GM23338 (cell line): ENCODE measurements around the gene PAX5. TPM values are rescaled to one million over a fixed set of nuclear protein-coding genes. Genes with fewer than 3 reads are reported as not detected.

Experiments used
- EZH2 ChIP-seq: fragments of 200-600 bp; sonication (generic); IDR thresholded peaks from one replicate; pipeline ENCODE4 v1.8.0; 2017; ENCODE audit warnings: antibody characterized with exemption, mild to moderate bottlenecking, low read depth; ENCODE audit not compliant: unreplicated experiment
- polyA plus RNA-seq: library from polyadenylated mRNA; unstranded; fragments of >200 nt; fragmentation: Nextera tagmentation; extraction: Ambion mirVana; gene quantifications from 2 replicates; pipeline ENCODE4 v1.2.1, GENCODE V29; 2016
- total RNA-seq: library from RNA; depleted of rRNA; stranded (reverse); fragments of >200 nt; shearing (Covaris generic); gene quantifications from 2 replicates; pipeline ENCODE4 v1.2.3, GENCODE V29; 2014
- TF ChIP-seq, protein P1 (sequence below): IDR thresholded peaks from one replicate; pipeline ENCODE4 v1.6.1; 2018; ENCODE audit warnings: antibody characterized with exemption; ENCODE audit not compliant: unreplicated experiment
- TF ChIP-seq, protein P2 (sequence below): fragments of 250-450 bp; sonication (Bioruptor Pico); IDR thresholded peaks from 2 replicates; pipeline ENCODE4 v1.5.0; 2020; ENCODE audit warnings: mild to moderate bottlenecking, moderate library complexity

PAX5 gene
- total and polyA plus RNA-seq, 2 experiments from 2014 or later = 0.17 to 0.60 TPM

DNA sequence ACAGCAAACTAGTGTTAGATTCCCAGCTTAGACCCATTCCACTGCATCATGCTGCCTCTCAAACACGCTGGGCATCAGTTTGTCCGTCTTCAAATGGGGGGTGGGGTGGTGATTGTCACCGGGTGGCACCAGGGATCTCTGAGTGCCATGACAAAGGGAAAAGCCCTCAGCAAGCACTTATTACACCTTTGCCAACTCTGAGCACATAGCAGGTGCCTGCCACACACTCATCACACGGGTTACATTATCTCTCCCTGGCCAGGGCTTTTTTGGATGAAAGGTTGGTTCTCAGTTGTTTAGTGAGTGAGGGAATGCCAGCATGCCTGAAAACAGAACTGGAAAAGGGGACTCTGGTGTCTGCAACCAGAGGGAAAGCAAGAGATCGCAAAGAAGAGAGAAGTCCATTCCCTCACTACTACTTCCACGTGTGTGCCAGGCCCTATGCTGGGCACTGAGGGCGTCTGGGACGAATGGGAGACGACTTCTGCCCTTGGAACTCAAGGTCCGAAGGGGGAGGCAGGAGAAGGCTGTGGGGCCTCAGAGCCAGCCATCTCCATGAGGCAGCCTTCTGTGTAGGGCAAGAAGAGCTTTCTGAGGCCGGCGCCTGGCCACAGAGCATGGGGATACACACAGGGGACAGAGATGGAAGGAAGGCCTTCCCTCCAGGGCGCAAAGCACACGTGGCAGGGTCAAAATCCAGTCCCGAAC, 48.9 kb downstream of the PAX5 start (continued):
- TF ChIP-seq, protein P1, sequence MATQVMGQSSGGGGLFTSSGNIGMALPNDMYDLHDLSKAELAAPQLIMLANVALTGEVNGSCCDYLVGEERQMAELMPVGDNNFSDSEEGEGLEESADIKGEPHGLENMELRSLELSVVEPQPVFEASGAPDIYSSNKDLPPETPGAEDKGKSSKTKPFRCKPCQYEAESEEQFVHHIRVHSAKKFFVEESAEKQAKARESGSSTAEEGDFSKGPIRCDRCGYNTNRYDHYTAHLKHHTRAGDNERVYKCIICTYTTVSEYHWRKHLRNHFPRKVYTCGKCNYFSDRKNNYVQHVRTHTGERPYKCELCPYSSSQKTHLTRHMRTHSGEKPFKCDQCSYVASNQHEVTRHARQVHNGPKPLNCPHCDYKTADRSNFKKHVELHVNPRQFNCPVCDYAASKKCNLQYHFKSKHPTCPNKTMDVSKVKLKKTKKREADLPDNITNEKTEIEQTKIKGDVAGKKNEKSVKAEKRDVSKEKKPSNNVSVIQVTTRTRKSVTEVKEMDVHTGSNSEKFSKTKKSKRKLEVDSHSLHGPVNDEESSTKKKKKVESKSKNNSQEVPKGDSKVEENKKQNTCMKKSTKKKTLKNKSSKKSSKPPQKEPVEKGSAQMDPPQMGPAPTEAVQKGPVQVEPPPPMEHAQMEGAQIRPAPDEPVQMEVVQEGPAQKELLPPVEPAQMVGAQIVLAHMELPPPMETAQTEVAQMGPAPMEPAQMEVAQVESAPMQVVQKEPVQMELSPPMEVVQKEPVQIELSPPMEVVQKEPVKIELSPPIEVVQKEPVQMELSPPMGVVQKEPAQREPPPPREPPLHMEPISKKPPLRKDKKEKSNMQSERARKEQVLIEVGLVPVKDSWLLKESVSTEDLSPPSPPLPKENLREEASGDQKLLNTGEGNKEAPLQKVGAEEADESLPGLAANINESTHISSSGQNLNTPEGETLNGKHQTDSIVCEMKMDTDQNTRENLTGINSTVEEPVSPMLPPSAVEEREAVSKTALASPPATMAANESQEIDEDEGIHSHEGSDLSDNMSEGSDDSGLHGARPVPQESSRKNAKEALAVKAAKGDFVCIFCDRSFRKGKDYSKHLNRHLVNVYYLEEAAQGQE = no peak
- TF ChIP-seq, protein P2, sequence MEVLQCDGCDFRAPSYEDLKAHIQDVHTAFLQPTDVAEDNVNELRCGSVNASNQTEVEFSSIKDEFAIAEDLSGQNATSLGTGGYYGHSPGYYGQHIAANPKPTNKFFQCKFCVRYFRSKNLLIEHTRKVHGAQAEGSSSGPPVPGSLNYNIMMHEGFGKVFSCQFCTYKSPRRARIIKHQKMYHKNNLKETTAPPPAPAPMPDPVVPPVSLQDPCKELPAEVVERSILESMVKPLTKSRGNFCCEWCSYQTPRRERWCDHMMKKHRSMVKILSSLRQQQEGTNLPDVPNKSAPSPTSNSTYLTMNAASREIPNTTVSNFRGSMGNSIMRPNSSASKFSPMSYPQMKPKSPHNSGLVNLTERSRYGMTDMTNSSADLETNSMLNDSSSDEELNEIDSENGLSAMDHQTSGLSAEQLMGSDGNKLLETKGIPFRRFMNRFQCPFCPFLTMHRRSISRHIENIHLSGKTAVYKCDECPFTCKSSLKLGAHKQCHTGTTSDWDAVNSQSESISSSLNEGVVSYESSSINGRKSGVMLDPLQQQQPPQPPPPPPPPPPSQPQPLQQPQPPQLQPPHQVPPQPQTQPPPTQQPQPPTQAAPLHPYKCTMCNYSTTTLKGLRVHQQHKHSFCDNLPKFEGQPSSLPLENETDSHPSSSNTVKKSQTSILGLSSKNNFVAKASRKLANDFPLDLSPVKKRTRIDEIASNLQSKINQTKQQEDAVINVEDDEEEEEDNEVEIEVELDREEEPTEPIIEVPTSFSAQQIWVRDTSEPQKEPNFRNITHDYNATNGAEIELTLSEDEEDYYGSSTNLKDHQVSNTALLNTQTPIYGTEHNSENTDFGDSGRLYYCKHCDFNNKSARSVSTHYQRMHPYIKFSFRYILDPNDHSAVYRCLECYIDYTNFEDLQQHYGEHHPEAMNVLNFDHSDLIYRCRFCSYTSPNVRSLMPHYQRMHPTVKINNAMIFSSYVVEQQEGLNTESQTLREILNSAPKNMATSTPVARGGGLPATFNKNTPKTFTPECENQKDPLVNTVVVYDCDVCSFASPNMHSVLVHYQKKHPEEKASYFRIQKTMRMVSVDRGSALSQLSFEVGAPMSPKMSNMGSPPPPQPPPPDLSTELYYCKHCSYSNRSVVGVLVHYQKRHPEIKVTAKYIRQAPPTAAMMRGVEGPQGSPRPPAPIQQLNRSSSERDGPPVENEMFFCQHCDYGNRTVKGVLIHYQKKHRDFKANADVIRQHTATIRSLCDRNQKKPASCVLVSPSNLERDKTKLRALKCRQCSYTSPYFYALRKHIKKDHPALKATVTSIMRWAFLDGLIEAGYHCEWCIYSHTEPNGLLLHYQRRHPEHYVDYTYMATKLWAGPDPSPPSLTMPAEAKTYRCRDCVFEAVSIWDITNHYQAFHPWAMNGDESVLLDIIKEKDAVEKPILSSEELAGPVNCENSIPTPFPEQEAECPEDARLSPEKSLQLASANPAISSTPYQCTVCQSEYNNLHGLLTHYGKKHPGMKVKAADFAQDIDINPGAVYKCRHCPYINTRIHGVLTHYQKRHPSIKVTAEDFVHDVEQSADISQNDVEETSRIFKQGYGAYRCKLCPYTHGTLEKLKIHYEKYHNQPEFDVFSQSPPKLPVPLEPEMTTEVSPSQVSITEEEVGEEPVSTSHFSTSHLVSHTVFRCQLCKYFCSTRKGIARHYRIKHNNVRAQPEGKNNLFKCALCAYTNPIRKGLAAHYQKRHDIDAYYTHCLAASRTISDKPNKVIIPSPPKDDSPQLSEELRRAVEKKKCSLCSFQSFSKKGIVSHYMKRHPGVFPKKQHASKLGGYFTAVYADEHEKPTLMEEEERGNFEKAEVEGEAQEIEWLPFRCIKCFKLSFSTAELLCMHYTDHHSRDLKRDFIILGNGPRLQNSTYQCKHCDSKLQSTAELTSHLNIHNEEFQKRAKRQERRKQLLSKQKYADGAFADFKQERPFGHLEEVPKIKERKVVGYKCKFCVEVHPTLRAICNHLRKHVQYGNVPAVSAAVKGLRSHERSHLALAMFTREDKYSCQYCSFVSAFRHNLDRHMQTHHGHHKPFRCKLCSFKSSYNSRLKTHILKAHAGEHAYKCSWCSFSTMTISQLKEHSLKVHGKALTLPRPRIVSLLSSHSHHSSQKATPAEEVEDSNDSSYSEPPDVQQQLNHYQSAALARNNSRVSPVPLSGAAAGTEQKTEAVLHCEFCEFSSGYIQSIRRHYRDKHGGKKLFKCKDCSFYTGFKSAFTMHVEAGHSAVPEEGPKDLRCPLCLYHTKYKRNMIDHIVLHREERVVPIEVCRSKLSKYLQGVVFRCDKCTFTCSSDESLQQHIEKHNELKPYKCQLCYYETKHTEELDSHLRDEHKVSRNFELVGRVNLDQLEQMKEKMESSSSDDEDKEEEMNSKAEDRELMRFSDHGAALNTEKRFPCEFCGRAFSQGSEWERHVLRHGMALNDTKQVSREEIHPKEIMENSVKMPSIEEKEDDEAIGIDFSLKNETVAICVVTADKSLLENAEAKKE = no peak
- TF ChIP-seq EZH2 = no peak
